Stimulated activated CD4-positive, alpha-beta T cell treated with anti-CD3 and anti-CD28 coated beads, Interleukin-2, amount 100 ng/mL, for 24 hours (primary cell): ENCODE results near the gene SLC17A5.
"Not testable (repeated sequence)": the region's sequence is repeated elsewhere in the genome, so short reads cannot be mapped to it uniquely, and the experiment has no call there.

ENCODE experiments used
- DNase-seq, 2 donors: peaks; one replicate each; pipeline ENCODE4 v3.0.0-alpha.2; 2020

Gene SLC17A5

DNA sequence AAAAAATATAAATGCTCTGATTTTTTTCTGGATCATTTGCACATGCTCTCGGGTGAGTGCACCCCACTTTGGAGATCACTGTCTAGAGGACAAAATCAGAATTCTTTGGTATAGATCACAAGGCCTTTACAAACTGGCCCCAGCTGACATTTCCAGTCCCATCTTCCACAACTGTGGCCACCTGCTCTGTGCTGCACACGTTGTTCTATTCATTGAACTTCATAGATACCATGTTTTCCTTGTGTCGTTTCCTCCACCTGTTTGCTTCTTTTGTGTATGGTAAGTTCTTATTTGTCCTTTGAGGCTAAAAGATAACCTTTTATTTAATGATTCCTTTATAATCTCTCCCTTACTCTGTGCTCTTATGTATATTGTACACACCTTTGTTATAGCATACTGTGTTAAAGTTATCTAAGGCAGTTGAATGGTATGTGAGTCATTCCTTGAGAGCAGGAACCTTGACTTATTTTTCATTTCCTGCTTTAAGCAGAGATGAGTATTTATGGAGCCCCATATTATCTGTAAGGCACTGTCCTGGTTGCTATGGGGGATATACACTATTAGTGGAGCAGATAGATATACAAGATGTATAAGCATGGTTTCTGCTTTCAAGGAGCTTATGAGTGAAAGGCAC is 12.0 kb upstream of the SLC17A5 start:
- DNase-seq = no peak

DNA sequence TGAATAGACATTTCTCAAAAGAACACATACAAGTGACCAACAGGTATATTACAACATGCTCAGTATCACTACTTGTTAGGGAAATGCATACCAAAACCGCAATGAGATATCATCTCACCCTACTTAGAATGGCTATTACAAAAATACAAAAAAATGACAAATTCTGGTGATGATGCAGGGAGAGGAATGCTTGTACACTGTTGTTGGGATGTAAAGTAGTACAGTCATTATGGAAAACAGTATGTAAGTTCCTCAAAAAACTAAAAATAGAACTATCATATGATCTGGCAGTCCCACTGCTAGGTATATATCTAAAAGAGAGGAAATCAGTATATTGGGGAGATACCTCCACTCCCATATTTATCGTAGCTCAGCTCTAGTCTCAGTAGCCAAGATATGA is 10.9 kb upstream of the SLC17A5 start:
- DNase-seq = no peak

DNA sequence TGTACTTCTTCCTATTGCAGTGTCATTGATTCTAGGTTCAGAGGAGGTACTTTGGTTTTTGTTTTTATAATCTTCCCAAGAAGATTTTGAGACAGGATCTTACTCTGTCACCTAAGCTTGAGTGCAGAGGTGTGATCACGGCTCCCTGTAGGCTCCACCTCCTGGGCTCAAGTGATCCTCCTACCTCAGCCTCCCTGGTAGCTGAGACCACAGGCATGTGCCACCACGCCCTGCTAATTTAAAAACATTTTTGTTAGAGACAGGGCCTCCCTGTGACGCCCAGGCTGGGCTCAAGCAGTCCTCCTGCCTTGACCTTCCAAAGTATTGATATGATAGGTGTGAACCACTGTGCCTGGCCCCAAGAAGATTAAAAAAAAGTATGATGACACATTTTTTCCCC is 3.4 kb upstream of the SLC17A5 start:
- no peak for DNase-seq

DNA sequence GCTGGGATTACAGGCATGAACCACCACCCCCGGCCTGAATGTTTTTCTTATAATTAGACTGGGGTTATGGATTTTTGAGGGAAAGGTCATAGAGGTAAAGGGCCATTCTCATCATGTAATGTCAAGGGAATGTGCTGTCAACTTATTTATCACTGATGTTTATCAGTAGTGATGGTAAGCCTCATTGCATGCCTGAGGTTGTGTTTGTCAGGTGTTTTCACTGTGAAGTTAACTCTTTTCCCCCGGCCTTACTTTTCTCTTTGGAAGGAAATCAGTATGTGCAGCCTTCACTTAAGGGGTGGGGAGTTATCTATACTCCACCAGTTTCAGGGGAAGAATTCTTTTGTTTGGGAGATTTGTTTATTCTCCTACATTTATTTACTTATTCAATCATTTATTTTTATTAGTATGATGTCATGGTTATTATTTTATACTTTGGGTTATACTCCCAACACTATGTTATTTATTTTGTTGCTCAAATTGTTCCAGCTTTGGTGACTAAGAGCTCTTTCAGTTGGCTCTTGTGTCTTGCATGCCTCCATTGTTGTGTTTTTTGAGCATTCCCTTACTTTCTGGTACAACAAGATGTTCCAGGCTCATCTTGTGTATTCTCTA is 2.8 kb upstream of the SLC17A5 start:
- DNase-seq = no peak

DNA sequence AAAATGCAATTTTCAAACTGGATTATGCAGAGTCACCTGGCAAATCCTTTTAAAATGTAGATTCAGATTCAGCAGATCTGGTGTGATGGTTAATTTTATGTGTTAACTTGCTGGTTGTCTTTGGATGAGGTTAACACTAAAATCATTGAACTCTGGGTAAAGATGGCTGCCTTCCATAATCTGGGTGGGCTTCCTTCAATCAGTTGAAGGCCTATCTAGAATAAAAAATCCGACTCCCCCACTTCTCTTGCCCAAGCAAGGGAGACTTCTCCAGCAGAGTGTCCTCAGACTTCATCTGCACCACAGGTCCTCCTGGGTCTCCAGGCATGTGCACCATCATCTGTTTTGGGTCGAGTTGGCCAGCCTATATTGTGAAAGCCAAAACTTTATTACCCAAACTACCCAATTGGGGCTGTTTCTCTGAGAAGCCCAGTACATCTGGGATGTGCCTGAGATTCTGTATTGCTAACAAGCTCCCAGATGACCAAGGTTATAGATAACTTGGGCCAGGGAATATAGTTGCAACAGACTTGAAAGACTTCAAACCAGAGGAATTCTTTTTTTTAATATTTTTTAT is 1.6 kb upstream of the SLC17A5 start:
- no peak for DNase-seq

DNA sequence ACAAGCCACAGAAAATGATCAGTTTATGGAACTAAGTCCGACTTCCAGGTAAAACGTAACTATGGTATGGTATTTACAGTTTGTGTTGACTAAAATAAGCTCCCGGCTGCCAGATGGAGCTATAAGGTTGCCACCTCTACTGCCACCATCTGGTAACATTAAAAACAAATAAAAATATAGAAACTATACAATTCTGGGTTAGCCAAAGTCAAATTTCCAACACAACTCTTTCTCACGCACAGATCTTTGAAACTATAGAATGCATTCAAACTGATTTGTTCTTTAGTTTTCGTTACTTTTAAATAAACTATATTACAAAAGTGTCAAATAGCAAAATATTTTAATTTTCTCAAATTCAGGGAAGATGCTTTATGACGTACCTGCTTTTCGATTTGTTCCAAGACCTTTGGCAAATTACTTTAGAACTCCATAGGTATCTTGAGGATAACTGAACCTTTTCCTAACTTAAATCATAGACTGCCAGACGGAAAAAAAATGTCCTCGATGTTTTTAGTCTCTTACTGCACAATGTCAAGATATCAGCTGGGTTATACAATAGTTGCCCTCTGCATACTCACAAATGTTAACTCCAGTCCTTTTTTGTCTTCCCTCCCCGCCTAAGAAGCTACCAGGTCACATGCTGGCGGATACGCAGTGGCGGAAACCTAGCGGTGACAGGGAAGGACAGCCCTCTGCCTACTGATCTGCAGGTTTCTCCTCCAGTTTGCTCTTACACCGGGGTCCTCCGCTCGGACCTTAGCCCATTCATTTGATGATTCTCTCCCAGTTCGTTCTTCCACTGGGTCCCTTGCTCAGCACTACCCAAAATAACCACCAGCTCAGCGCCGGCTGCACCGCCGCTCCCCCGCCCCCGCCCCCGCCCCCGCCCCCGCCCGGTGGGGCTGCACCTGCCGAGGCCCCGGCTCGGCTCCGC is 888 bp downstream of the SLC17A5 start:
- DNase-seq = peak; percentile 58 to 60

DNA sequence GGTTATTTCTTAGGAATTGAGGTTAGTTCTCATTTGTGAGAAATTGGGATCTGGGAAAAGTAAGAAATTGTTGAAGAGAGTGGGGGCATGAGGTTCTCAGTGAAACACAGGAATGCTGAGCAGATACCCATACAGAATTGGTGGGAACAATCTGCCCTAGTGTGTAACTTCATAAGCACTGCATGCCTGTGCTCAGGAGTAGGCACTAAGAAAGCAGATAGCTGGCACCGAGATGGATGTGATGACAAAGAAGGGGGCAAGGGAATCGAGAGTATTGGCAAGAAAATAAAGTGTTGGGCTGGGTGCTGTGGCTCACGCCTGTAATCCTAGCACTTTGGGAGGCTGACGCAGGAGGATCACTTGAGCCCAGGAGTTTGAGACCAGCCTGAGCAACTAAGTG is 4.0 kb downstream of the SLC17A5 start:
- DNase-seq = no peak

DNA sequence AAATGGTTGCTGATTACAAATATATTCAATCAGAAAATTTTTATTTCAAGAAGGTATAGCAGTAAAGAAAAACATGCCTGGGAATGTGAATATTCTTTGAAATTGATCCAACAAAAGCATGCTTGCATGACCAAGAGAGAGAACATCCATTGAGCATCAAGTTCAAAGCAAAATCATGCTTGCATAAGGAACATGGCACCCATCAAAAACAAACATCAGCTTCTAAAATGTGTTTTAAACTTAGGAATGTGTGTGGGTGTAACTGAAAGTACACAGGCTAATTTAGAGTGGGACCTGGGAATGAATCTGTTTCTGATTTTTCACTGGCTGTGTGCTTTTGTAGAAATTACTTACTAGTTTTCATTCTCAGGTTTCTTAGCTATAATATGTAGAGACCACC is 5.6 kb downstream of the SLC17A5 start:
- DNase-seq = no peak

DNA sequence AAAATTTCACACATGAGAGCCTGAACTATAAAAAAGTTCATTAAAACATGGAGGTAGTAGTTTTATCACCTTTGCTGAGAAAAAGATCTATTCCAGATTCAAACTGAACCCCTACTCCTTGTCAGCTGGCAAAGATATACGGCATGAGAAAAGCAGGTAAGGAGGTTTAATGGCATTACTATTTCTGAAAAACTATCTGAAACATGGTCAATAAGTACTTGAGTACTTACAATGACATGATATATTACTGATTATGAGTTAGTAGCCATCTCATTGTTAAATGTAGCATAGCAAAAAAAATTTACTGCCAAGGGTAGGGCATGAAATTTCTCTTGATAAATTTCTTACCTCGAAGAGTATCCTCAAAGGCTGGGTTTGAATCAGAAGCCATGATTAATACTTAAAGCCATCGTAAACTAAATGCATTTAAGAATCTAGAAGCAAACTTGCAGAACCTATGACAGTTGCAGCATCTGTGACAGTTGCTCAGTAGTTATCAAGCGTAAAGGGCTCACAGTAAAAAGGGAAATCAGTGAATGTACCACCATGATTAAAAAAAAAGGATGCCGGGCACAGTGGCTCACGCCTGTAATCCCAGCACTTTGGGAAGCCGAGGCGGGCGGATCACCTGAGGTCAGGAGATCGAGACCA is 8.7 kb downstream of the SLC17A5 start:
- no peak for DNase-seq

DNA sequence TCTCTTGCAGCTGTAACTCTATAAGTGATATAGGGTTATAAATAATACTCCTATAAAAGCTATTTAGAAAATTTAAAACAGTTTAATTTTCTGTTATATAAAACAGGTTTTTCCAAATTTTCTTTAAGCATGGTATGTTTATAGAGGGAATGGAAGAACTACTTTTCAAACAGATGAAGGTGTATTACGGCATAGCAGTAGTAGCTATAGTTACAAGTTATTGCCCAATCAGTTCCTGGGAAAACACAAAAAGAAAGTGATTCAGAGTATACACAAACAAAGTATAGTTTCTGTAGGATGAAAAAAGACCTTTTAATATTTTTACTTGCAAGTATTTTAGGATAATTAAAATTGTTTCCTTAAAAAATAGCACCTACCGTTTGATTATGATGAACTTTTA is 9.8 kb downstream of the SLC17A5 start:
- DNase-seq = no peak

DNA sequence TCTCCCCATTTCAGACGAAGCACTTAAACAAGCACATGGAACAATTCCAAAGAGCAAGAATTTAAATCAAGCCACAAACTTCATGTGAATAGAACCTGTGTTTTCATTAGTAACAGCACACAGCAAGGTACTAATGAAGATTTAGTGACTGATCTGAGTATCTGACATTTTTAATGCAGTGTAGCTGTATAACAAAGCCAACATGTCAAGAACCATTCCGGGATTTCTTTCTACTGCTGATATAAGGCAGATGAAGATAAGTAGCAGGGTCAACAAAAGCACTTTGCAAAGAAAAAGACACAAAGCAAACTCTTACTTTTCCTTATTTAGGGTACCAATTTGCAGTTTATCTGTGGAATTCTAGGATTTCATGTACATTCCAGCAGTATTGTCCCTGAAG is 11.3 kb downstream of the SLC17A5 start:
- DNase-seq = no peak

DNA sequence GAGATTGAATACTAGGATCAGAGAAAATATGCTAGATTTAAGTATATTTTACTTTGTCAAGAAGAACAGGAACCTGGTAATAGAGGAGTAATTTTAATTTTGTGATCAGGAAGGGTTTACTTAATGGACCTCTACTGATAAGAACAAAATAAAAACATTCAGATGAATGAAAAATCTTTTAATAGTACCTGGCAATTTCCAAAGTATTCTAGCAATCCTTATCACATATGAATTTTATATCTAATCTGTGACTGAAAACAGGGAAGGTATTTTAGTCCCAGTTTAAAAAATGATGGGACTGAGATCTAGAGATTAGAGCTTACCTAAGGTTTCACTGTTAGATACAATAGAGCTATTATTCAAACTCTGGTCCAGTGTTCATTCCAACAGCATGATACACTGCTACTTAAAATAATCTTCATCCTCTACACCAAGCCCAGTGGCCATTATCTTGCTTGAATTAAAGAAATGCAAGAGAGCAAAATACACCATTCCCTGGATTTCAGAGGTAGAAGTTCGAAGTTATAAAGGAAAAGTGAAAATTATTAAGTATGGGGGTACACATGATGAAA is 13.5 kb downstream of the SLC17A5 start:
- DNase-seq = no peak

DNA sequence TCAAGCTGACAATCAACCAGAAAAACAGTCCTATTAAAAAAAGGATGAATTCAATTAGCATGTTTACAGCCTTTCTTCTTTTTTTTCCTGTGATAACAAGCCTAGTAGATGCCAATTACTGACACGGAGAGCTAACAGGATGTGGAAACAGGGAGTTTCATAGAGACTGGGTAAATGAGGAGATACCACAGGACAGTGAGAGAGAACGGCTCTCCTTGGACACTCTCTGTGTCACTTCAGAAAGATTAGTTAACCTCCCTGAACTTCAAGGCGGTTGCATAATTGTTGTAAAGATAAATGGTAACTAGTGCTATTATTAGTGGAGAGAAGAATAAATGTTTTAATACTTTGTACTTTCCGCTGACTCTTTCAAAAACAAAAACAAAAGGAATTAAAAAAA is 14.8 kb downstream of the SLC17A5 start:
- no peak for DNase-seq

DNA sequence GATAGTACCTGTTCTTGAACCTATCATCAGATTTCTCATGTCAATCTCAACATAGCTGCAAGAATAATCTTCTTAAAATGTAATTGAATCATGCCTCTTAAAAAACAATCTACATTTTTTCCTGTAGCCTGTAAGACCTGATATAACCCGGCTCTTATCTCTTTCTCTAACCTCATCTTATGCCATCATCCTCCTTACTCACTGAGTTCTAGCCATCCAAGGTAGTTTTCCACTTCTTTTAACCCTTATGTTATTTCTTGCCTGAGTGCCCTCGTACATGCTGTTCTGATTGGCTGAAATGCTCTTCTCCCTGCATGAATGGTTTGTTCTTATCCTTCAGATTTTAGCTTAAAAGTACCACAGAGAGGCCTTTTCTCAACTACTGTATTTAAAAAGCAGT is 16.4 kb downstream of the SLC17A5 start:
- no peak for DNase-seq

DNA sequence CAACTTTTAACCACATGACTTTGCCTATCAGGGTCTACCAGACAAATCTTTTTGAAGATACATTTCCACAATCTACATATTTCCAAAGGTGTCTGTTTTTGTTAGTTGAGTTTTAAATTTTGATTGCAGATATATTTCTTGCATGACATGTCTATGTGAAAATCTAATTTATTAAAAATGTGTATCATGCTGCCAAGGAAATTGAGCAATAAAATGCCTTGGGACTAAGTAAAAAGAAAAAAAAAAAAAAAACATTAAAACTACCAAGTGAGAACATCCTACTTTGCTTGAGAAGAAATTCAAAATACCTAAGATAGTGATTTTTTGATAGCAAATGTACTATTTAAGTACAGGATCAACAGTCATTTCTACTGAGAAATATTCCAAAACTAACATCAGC is 17.7 kb downstream of the SLC17A5 start:
- DNase-seq = no peak

DNA sequence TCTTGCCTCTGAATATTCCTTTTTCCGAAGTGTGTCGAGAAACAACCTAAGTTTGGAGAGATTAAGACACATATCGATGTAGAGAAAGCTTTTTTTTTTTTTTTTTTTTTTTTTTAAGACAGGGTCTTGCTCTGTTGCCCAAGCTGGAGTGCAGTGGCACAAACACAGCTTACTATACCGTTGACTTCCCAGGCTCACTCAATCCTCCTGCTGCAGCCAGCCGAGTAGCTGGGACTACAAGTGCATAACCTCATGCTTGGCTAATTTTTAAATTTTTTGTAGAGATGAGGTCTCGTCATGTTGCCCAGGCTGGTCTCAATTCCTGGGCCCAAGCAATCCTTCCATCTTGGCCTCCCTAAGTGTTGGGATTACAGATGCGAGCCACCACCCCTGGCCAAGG is 21.4 kb downstream of the SLC17A5 start:
- DNase-seq = no peak

DNA sequence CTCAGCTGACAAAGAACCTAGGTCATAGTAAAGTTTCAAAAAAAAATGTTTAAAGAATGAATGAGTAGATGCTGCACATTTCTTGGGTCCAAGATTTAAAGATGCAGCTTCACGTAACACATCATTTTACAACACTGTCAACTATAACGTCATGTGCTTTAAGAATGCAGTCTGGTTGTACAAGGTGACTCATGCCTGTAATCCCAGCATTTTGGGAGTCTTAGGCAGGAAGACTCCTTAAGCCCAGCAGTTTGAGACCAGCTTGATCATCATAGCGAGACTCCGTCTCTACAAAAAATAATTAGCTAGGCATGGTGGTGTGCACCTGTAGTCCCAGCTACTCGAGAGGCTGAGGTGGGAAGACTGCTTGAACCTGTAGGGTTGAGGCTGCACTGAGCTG is 21.9 kb downstream of the SLC17A5 start:
- DNase-seq = no peak

DNA sequence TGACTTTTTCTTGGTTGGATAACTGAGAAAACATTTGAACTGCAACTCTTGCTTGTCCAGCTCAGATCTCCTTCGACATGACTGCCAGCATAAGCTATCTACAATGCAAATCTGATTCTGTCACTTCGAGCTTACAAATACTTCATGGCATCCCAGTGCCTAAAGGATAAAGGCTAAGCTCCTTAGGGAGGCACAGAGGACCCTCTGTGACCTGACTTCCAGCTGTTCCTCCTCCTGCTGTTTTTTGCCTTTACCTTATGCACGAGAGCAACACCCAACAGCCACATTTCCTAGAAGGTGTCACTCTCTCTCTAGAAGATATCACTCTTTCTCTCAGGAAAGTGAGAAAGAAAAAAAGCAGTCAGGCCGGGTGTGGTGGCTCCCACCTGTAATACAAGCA is 23.4 kb downstream of the SLC17A5 start:
- no peak for DNase-seq

DNA sequence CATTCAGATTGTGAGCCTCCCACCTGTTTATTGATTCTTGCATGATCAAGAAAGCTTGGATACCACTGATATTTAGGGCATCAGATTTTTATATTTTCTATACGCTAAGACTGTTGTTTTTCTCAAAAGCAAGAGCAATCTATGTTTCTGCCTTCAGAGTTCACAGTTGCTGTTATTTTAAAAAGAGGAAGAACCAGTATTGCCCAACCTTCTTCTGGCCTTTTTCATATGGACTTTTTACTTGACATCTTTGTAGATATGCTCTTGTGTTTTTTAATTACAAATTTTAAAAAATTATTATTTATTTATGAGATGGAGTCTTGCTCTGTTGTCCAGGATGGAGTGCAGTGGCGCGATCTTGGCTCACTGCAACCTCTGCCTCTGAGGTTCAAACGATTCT is 28.9 kb downstream of the SLC17A5 start:
- no peak for DNase-seq

DNA sequence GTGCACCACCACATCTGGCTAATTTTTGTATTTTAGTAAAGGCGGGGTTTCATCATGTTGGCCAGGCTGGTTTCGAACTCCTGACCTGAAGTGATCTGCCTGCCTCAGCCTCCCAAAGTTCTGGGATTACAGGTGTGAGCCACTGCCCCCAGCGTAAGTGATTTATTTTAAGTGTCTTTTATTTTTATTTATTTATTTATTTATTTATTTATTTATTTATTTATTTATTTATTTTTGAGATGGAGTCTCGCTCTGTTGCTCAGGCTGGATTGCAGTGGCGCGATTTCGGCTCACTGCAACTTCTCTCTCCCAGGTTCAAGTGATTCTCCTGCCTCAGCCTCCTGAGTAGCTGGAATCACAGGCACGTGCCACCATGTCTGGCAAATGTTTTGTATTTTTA is 30.3 kb downstream of the SLC17A5 start:
- DNase-seq = not testable (repeated sequence)

DNA sequence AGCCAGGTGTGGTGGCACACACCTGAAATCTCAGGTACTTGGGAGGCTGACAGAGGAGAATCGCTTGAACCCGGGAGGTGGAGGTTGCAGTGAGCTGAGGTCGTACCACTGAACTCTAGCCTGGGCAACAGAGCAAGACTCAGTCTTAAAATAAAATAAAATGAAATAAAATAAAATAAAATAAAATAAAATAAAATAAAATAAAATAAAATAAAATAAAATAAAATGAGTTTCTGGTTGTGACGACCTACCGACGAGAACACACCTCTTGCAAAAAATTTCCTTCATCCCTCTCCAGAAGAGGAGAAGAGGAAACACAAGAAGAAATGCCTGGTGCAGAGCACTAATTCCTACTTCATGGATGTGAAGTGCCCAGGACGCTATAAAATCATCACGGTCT is 35.7 kb downstream of the SLC17A5 start:
- DNase-seq = not testable (repeated sequence)

DNA sequence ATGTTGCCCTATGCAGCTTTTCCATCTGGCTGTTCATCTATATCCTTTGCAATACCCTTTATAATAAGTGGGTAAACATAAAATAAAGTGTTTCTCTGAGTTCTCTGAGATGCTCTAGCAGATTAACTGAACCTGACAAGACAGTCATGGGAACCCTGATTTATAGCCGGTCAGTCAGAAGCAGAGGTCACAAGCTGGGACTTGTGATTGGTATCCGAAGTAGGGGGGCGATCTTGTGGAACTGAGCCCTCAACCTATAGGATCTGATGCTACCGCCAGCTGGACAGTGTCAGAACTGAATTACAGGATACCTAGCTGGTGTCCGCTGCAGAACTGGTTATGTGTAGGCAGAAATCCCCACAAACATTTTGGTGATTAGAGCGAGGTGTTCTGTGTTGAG is 39.0 kb downstream of the SLC17A5 start:
- no peak for DNase-seq
